Tibial artery (tissue), 4 donors: Measurements from ENCODE around the gene MAGI3.
"Not testable (repeated sequence)": the region's sequence is repeated elsewhere in the genome, so short reads cannot be mapped to it uniquely, and the experiment has no call there.

Source experiments
- DNase-seq, 2 donors: peaks; one replicate each; pipeline ENCODE4 v3.0.0-alpha.2; 2019
- H3K27ac ChIP-seq, 2 donors: fragments of 200-600 bp; sonication (generic) in 1 of 2; 1 replicate in 1 of 2; 2 replicates in 1 of 2; pipeline ENCODE4 v1.5.1; 2018 to 2019; ENCODE audit warnings: mild to moderate bottlenecking in 1 of 2
- H3K27me3 ChIP-seq, 2 donors: fragments of 200-600 bp; sonication (generic) in 1 of 2; one replicate each; pipeline versions ENCODE4 v1.5.1 to v1.6.0; 2016 to 2019
- H3K36me3 ChIP-seq, 3 donors: fragments of 200-600 bp; sonication (generic) in 2 of 3; one replicate each; pipeline ENCODE4 v1.5.1; 2016 to 2019; ENCODE audit warnings: mild to moderate bottlenecking in 2 of 3
- H3K4me1 ChIP-seq, 4 donors: fragments of 200-600 bp; sonication (generic) in 2 of 4; 1 replicate in 3 of 4; 2 replicates in 1 of 4; pipeline ENCODE4 v1.5.1; 2016 to 2019
- H3K4me3 ChIP-seq, 2 donors: fragments of 200-600 bp; sonication (generic) in 1 of 2; 1 replicate in 1 of 2; 2 replicates in 1 of 2; pipeline ENCODE4 v1.5.1; 2018 to 2019; ENCODE audit warnings: mild to moderate bottlenecking in 2 of 2
- H3K9me3 ChIP-seq, 3 donors: fragments of 200-600 bp; sonication (generic) in 1 of 3; one replicate each; pipeline ENCODE4 v1.5.1; 2016 to 2019
- intact Hi-C: fragments of 100-400 bp; cut with DNase I; formaldehyde crosslinking; loops from one replicate; pipeline ENCODE4 v1.15.0; 2023; ENCODE audit warnings: low total_unique reads
- TF ChIP-seq, protein P1 (sequence below), 2 experiments: fragments of 200-600 bp in 1 of 2; fragments of 450-650 bp in 1 of 2; IDR thresholded peaks; one replicate each; pipeline ENCODE4 v1.5.1; 2017 to 2019; ENCODE audit warnings: antibody characterized with exemption in 2 of 2, mild to moderate bottlenecking in 1 of 2, moderate library complexity in 1 of 2

The MAGI3 gene

DNA sequence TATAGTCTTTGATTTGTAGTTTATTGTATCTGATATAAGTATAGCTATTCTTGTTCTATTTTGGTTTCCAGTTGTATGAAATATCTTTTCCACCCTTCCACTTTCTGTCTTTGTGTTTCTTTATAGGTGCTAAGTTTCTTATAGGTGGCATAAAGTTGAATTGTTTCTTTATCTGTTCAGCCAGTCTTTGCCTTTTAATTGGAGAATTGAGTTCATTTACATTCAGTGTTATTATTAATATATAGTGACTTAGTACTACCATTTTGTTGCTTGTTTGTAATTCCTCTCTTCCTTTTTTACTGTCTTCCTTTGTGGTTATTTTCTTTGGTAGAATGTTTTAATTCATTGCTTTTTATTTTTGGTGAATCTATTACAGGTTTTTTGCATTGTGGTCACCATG, 77.7 kb downstream of the MAGI3 start:
- DNase-seq, result no peak
- Histone ChIP-seq H3K4me1 (peaks cover 0 to 9% (median 0%) of the 10 kb centered on the region in 4 donors), H3K9me3 (peaks cover 0 to 28% (median 6%) of the 10 kb centered on the region in 3 donors), H3K27ac (no peak overlapping the region), H3K27me3 (no peaks in the 10 kb centered on the region), H3K4me3 (no peak overlapping the region), H3K36me3 (peaks cover 0 to 6% (median 0%) of the 10 kb centered on the region in 3 donors)
- TF ChIP-seq, protein P1, sequence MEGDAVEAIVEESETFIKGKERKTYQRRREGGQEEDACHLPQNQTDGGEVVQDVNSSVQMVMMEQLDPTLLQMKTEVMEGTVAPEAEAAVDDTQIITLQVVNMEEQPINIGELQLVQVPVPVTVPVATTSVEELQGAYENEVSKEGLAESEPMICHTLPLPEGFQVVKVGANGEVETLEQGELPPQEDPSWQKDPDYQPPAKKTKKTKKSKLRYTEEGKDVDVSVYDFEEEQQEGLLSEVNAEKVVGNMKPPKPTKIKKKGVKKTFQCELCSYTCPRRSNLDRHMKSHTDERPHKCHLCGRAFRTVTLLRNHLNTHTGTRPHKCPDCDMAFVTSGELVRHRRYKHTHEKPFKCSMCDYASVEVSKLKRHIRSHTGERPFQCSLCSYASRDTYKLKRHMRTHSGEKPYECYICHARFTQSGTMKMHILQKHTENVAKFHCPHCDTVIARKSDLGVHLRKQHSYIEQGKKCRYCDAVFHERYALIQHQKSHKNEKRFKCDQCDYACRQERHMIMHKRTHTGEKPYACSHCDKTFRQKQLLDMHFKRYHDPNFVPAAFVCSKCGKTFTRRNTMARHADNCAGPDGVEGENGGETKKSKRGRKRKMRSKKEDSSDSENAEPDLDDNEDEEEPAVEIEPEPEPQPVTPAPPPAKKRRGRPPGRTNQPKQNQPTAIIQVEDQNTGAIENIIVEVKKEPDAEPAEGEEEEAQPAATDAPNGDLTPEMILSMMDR (IDR thresholded peaks at IDR 0.05), result no peak
- intact Hi-C loops, result no loop called here

DNA sequence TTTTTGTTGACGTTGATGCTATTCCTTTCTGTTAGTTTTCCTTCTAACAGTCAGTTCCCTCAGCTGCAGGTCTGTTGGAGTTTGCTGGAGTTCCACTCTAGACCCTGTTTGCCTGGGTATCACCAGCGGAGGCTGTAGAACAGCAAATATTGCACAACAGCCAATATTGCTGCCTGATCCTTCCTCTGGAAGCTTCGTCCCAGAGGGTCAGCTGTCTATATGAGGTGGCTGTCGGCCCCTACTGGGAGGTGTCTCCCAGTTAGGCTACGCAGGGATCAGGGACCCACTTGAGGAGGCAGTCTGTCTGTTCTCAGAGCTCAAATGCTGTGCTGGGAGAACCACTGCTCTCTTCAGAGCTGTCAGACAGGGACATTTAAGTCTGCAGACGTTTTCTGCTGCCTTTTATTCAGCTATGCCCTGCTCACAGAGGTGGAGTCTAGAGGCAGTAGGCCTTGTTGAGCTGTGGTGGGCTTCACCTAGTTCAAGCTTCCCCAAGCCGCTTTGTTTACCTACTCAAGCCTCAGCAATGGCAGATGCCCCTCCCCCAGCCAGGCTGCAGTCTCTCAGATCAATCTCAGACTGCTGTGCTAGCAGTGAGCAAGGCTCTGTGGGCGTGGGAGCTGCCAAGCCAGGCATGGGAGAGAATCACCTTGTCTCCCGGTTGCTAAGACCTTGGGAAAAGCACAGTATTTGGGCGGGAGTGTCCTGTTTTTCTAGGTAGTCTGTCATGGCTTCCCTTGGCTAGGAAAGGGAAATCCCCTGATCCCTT, 88.3 kb downstream of the MAGI3 start:
- H3K4me3 ChIP-seq, H3K27ac ChIP-seq, H3K4me1 ChIP-seq, H3K27me3 ChIP-seq, DNase-seq, H3K36me3 ChIP-seq, intact Hi-C loops: not testable (repeated sequence)
- peaks cover 7 to 57% (median 21%) of the 10 kb centered on the region in 3 donors for H3K9me3 ChIP-seq

DNA sequence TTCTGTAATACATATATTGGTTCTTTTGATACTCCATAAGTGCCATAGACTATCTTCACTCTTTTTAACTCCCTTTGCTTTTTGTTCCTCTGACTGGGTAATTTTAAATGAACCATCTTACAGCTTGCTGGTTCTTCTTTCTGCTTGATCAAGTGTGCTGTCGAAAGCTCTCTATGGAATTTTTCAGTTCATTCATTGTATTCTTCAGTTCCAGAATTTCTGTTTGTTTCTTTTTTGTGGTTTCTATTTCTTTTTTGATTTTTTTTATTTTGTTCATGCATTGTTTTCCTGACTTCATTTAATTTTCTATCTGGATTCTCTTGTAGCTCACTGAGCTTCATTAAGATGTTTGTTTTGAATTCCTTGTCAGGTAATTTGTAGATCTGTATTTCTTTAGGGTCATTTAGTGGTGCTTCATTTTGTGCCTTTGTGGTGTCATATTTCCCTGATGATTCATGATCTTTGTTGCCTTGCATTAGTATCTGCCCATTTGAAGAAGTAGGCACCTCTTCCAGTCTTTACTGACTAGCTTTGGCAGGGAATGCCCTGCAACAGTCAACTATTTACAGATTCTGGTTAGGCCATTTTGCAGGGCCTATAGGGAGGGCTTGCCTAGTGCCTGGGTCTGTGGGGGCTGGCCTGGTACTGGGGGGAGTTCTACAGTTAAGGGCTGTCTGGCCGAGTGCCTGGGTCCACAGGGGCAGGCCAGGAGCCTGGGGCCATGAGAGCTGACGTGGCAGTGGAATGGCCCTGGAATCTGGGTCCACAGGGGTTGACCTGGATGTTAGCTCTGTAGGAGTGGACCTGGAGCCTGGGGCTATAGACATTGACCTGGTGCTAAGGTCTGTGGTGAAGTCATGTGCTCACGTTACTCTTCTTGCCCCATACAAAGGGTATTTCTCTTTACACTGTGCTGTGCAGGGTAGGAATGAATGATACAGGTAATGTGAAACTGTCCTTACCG, 89.7 kb downstream of the MAGI3 start:
- Histone ChIP-seq H3K4me1 (no peaks in the 10 kb centered on the region), H3K36me3 (peaks cover 0 to 8% (median 3%) of the 10 kb centered on the region in 3 donors), H3K9me3 (peaks cover 7 to 52% (median 21%) of the 10 kb centered on the region in 3 donors), H3K27me3 (no peaks in the 10 kb centered on the region), H3K4me3 (no peak overlapping the region), H3K27ac (no peak overlapping the region)
- TF ChIP-seq, protein P1 (IDR thresholded peaks at IDR 0.05), result no peak
- no peak for DNase-seq
- intact Hi-C loops, result no loop called here

DNA sequence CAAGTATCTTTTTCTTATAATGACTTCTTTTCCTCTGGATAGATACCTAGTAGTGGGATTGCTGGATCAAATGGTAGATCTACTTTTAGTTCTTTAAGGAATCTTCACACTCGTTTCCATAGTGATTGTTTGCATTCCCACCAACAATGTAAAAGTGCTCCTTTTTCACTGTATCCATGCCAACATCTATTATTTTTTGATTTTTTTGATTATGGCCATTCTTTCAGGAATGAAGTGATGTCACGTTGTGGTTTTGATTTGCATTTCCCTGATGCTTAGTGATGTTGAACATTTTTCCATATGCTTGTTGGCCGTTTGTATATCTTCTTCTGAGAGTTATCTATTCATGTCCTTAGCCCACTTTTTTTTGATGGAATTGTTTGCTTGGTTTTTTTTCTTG, 94.8 kb downstream of the MAGI3 start:
- H3K36me3 ChIP-seq, H3K27me3 ChIP-seq, H3K4me1 ChIP-seq, H3K27ac ChIP-seq, intact Hi-C loops, H3K4me3 ChIP-seq, DNase-seq: not testable (repeated sequence)
- peaks cover 0 to 39% (median 3%) of the 10 kb centered on the region in 3 donors for H3K9me3 ChIP-seq

DNA sequence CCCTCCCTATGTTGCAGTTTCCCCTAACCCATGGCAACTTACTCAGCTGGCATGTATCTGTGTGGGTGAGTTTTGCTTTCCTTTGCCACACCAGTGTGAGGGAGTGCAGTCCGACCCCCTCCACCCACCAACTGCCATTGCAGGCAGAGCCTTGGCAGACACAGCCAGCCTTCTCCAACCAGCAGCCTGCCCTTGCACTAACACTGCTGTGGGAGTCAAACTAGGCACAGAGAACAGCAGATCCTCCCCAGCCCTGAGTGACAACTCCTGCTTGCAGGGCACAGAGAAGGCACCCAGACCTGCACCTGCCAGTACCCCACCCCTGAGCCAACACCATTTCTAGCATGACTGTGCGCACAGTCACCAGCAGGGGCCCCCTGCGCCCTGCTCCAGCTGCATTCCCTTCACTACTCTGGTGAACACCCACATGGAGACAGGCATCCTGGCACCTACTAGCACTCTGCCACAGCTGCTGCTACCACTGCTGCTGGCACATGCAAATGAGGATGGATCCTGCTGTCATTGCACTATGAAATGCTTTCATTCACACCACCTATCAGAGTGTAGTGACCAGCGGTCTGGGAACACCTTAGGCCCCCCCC, 98.4 kb downstream of the MAGI3 start:
- no peak for DNase-seq
- H3K4me3 ChIP-seq, result no peak overlapping the region
- intact Hi-C loops, result no loop called here
- no peak overlapping the region for H3K27ac ChIP-seq
- H3K9me3 ChIP-seq, result peaks cover 0 to 47% (median 6%) of the 10 kb centered on the region in 3 donors
- no peaks in the 10 kb centered on the region for H3K36me3 ChIP-seq
- TF ChIP-seq, protein P1 (IDR thresholded peaks at IDR 0.05), result no peak
- no peaks in the 10 kb centered on the region for H3K4me1 ChIP-seq
- no peaks in the 10 kb centered on the region for H3K27me3 ChIP-seq

DNA sequence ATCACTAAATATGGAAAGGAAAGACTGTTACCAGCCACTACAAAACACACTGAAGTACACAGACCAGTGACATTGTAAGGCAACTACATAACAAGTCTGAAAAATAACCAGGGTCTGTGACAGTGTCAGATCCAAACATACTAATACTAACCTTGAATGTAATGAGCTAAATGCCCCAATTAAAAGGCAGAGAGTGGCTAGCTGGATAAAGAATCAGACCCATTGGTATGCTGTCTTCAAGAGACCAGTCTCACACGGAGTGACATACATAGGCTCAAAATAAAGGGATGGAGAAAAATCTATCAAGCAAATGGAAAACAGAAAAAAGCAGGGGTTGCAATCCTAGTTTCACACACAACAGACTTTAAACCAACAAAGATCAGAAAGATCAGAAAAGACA, 100.1 kb downstream of the MAGI3 start:
- H3K9me3 ChIP-seq, result peaks cover 0 to 52% (median 6%) of the 10 kb centered on the region in 3 donors
- intact Hi-C loops, result no loop called here
- no peaks in the 10 kb centered on the region for H3K36me3 ChIP-seq
- H3K4me3 ChIP-seq, result no peak overlapping the region
- H3K27me3 ChIP-seq, result no peaks in the 10 kb centered on the region
- TF ChIP-seq, protein P1 (IDR thresholded peaks at IDR 0.05), result no peak
- DNase-seq, result no peak
- no peak overlapping the region for H3K27ac ChIP-seq
- no peaks in the 10 kb centered on the region for H3K4me1 ChIP-seq
